Parathyroid adenoma (tissue), 2 donors: ENCODE measurements around the gene TSHB.

Source experiments
- H2AFZ ChIP-seq: fragments of 300-600 bp; sonication (generic); one replicate; pipeline ENCODE4 v1.7.0; 2017; ENCODE audit warnings: antibody characterized with exemption, mild to moderate bottlenecking
- H3K27ac ChIP-seq: fragments of 300-600 bp; sonication (generic); one replicate; pipeline ENCODE4 v1.7.0; 2017
- H3K27me3 ChIP-seq: fragments of 300-600 bp; sonication (generic); one replicate; pipeline ENCODE4 v1.7.0; 2017; ENCODE audit warnings: low read length; ENCODE audit not compliant: control insufficient read depth, insufficient read depth
- H3K36me3 ChIP-seq: fragments of 300-600 bp; sonication (generic); one replicate; pipeline ENCODE4 v1.7.0; 2017; ENCODE audit warnings: low read length; ENCODE audit not compliant: control insufficient read depth, insufficient read depth
- H3K4me1 ChIP-seq: fragments of 300-600 bp; sonication (generic); one replicate; pipeline ENCODE4 v1.7.0; 2017; ENCODE audit warnings: control low read depth
- H3K4me2 ChIP-seq: fragments of 300-600 bp; sonication (generic); one replicate; pipeline ENCODE4 v1.7.0; 2017; ENCODE audit warnings: low read length
- H3K4me3 ChIP-seq: fragments of 300-600 bp; sonication (generic); one replicate; pipeline ENCODE4 v1.7.0; 2017; ENCODE audit warnings: low read depth, low read length
- H3K79me2 ChIP-seq: fragments of 300-600 bp; sonication (generic); one replicate; pipeline ENCODE4 v1.7.0; 2017; ENCODE audit warnings: control low read depth
- H3K9ac ChIP-seq: fragments of 300-600 bp; sonication (generic); one replicate; pipeline ENCODE4 v1.7.0; 2017; ENCODE audit warnings: mild to moderate bottlenecking
- H3K9me3 ChIP-seq: fragments of 300-600 bp; sonication (generic); one replicate; pipeline ENCODE4 v1.7.0; 2017; ENCODE audit warnings: low read length; ENCODE audit not compliant: control insufficient read depth
- TF ChIP-seq, protein P1 (sequence below): fragments of 300-600 bp; sonication (generic); IDR thresholded peaks from one replicate; pipeline ENCODE4 v1.7.0; 2017; ENCODE audit warnings: antibody characterized with exemption, mild to moderate bottlenecking
- donor health status: primary hyperparathyroidism.

Gene TSHB

DNA sequence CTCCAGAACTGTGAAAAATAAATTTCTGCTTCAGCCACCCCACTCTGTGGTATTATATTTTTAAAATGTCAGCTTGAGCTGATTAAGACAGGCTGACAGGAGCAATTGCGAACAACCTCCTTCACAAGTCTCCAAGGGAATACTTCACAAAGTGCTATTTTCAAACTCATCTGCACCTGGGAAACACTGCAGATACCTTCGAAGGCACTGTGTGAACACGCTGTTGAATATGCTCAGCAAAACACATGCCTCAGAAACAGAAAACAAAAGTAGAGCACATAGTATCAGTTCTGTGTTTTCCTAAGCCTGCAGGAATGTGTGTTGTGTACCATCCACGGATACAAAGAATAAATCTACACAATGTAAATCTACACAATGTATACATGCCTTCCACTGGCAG is 49.1 kb downstream of the TSHB start:
- H3K9me3 ChIP-seq, result no peaks in the 10 kb centered on the region
- TF ChIP-seq, protein P1, sequence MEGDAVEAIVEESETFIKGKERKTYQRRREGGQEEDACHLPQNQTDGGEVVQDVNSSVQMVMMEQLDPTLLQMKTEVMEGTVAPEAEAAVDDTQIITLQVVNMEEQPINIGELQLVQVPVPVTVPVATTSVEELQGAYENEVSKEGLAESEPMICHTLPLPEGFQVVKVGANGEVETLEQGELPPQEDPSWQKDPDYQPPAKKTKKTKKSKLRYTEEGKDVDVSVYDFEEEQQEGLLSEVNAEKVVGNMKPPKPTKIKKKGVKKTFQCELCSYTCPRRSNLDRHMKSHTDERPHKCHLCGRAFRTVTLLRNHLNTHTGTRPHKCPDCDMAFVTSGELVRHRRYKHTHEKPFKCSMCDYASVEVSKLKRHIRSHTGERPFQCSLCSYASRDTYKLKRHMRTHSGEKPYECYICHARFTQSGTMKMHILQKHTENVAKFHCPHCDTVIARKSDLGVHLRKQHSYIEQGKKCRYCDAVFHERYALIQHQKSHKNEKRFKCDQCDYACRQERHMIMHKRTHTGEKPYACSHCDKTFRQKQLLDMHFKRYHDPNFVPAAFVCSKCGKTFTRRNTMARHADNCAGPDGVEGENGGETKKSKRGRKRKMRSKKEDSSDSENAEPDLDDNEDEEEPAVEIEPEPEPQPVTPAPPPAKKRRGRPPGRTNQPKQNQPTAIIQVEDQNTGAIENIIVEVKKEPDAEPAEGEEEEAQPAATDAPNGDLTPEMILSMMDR, result no peak
- peaks cover 5% of the 10 kb centered on the region for H3K4me1 ChIP-seq
- no peak overlapping the region for H3K4me3 ChIP-seq
- no peaks in the 10 kb centered on the region for H3K36me3 ChIP-seq
- no peaks in the 10 kb centered on the region for H3K79me2 ChIP-seq
- no peak overlapping the region for H3K9ac ChIP-seq
- no peak overlapping the region for H3K4me2 ChIP-seq
- H3K27ac ChIP-seq, result no peak overlapping the region
- no peaks in the 10 kb centered on the region for H3K27me3 ChIP-seq
- H2AFZ ChIP-seq, result no peak overlapping the region

DNA sequence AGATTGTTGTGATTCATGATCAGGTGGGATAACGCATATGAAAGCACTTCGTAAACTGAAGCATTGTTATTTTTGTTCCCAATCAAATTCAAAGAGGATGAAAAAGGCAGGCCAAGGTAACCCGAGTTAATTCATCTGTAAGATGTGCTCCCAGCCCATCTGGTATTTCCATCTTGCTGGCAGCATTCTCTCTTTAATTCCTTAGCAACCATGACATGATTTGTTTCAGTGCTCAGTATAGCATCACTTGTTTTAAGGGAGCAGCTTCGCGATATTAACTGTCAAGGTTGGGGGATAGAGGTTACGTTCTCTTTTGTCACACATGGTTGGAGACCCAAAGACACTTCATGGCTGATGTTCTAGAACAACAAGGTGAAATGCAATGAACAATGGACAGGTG is 53.3 kb downstream of the TSHB start:
- Histone ChIP-seq H3K36me3 (no peaks in the 10 kb centered on the region), H3K27ac (no peak overlapping the region), H3K4me2 (no peak overlapping the region), H2AFZ (no peak overlapping the region), H3K4me3 (no peak overlapping the region), H3K79me2 (no peaks in the 10 kb centered on the region), H3K9ac (no peak overlapping the region), H3K9me3 (no peaks in the 10 kb centered on the region), H3K27me3 (no peaks in the 10 kb centered on the region), H3K4me1 (peaks cover 9% of the 10 kb centered on the region)
- TF ChIP-seq, protein P1, result no peak
